IPS-18c (cell line): ENCODE measurements around the gene TAX1BP1.

Source experiments
- H3K4me3 ChIP-seq: 2 replicates; pipeline ENCODE4 v1.7.0; 2013; ENCODE audit warnings: low read depth, mild to moderate bottlenecking, low read length, moderate library complexity; ENCODE audit not compliant: insufficient read depth
- H3K9me3 ChIP-seq: one replicate; pipeline ENCODE4 v1.6.1; 2013; ENCODE audit warnings: mild to moderate bottlenecking, low read length, moderate library complexity; ENCODE audit not compliant: control insufficient read depth, insufficient read depth

The TAX1BP1 gene

GRCh38 chr7:27860800-27861199 is 120.8 kb downstream of the TAX1BP1 start:
- no peak overlapping the region for H3K4me3 ChIP-seq
- H3K9me3 ChIP-seq, result no peaks in the 10 kb centered on the region

DNA sequence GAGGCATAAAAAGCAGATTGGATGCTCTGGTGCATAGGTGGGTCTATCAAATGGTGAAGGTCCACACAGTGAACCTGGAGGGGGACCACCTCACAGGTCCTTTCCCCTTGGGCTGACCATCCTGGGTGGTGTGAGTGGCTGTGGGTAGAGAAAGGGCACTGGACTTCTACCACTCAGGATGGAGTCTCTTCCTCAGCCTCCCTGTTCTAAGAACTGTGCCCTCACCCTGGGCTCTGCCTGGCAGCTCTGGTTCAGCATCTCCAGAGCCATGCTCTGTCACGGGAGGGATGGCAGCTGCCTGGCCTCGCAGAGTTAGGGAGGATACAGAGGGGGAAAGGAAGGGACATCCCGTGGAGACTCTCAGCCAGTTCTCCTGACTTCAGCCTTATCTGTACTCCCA is 121.8 kb downstream of the TAX1BP1 start:
- Histone ChIP-seq H3K4me3 (no peak overlapping the region), H3K9me3 (no peaks in the 10 kb centered on the region)

DNA sequence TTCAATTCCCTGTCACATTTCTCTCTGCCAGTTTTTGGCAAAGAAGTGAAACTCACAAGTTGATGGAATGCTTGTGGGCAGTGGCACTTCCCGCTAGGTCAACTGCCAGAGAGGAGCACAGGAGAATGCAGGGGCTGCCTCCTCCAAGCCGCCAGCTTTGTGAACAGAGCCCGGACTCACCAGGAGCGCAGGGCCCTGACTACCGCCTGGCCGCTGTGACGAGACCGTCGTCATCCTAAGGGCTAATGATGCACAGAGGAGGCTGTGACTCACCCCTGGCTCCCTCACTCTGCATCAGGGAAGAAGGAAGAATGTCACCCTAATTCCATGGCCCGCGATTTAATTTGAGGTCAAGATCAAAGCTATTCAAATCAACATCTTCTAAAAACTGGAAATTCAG is 123.9 kb downstream of the TAX1BP1 start:
- Histone ChIP-seq H3K9me3 (peaks cover 4% of the 10 kb centered on the region), H3K4me3 (no peak overlapping the region)

DNA sequence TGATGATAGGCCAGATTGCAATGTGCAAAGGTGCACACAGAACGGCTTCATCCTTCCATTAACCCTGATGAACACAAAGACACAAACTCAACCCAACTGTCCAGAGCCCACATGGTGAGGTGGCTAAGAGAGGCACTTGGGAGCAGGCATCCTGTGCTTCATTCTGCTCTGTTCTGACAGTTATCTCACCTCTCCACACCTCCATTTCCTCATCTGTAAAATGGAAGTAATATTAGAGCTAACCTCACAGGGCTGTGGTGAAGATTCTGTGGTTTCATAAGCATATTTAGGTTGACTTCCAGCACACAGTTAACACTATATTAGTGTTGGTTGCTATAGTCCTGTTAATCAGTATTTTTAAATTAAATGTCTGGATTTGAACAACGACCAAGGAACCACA is 126.3 kb downstream of the TAX1BP1 start:
- peaks cover 4% of the 10 kb centered on the region for H3K9me3 ChIP-seq
- H3K4me3 ChIP-seq, result no peak overlapping the region

- Histone ChIP-seq H3K4me3 (no peak overlapping the region), H3K9me3 (peaks cover 4% of the 10 kb centered on the region)
These were observed 127.1 kb downstream of the TAX1BP1 start for GRCh38 chr7:27866828-27867672.

DNA sequence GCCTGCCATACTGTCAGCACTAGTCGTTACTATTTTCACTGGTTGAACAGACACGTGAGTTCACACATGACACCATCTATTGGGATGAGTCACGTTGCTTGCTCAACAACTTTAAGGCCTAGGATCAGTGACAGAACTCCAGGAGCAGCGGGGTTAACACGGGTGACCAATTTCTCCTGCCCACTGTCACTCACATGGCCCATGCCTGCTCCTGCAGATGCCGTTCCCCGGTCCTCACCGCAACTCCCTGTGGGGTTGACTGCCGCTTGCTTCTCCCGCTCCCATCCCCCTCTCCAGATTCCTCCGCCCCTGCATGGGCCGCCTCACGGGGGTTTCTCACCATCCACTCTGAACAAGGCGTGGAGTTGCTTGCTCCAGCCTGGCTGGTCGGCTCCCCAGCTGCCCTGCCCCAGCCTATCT is 128.2 kb downstream of the TAX1BP1 start:
- Histone ChIP-seq H3K4me3 (no peak overlapping the region), H3K9me3 (peaks cover 4% of the 10 kb centered on the region)

DNA sequence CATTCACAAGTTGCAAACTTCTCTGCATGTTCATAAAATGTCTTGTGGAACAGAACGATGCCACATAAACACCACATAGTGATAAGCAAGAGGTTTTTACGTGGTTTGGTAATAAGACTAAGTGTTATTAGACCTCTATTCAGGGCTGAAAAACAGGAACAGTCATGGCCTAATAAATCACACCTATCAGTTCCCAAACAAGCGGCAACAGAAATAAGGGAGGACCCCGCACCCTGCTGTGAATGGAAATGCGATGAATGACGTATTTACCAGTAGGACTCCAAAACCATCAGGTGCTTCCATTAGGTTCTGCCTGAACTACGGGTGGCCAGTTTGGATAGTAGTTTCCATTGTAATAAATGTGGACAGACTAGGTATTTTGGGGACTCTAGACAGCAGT is 129.1 kb downstream of the TAX1BP1 start:
- Histone ChIP-seq H3K4me3 (no peak overlapping the region), H3K9me3 (peaks cover 4% of the 10 kb centered on the region)

DNA sequence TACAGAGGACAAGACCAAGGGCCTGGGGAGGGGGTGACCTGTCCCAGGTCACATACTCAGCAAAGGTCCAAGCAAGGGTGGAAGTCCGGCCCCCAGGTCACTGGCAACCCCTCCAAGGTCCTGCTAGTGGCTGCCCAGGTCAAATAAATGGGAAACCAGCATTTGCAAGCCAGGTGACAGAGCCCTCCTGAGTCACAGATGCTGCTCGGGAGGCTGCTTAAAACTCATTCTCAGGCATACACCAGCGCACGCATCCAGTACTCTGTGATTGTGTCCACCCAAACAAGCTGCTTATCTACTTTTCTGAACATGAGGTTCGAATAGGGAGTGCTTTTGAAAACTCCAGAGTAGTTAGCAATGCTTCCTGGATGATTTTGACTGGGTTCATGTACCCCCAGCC is 130.6 kb downstream of the TAX1BP1 start:
- no peak overlapping the region for H3K4me3 ChIP-seq
- H3K9me3 ChIP-seq, result peaks cover 4% of the 10 kb centered on the region

DNA sequence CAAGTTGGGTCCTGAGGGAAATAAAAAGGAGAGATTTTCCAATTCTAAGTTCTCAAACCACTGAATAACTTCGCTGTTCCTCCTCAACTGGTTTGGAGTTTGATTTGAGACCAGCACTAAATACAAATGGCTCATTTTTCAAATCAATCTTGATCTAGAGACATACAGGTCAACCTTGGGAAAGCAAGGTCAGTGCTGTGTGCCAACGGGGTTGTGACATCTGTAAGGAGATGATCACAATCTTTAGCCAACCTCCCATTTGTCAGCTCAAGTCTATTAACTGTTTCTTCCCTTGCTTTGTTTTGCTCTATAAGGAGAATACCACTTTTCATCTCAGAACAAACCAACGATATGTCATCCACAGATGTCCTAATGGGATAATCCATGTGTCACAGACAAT is 131.1 kb downstream of the TAX1BP1 start:
- Histone ChIP-seq H3K9me3 (peaks cover 4% of the 10 kb centered on the region), H3K4me3 (no peak overlapping the region)

- Histone ChIP-seq H3K9me3 (peaks cover 4% of the 10 kb centered on the region), H3K4me3 (no peak overlapping the region)
These were observed 131.9 kb downstream of the TAX1BP1 start for GRCh38 chr7:27871866-27872265.

- no peaks in the 10 kb centered on the region for H3K9me3 ChIP-seq
- H3K4me3 ChIP-seq, result no peak overlapping the region
These were observed 132.7 kb downstream of the TAX1BP1 start for GRCh38 chr7:27872356-27873275.

DNA sequence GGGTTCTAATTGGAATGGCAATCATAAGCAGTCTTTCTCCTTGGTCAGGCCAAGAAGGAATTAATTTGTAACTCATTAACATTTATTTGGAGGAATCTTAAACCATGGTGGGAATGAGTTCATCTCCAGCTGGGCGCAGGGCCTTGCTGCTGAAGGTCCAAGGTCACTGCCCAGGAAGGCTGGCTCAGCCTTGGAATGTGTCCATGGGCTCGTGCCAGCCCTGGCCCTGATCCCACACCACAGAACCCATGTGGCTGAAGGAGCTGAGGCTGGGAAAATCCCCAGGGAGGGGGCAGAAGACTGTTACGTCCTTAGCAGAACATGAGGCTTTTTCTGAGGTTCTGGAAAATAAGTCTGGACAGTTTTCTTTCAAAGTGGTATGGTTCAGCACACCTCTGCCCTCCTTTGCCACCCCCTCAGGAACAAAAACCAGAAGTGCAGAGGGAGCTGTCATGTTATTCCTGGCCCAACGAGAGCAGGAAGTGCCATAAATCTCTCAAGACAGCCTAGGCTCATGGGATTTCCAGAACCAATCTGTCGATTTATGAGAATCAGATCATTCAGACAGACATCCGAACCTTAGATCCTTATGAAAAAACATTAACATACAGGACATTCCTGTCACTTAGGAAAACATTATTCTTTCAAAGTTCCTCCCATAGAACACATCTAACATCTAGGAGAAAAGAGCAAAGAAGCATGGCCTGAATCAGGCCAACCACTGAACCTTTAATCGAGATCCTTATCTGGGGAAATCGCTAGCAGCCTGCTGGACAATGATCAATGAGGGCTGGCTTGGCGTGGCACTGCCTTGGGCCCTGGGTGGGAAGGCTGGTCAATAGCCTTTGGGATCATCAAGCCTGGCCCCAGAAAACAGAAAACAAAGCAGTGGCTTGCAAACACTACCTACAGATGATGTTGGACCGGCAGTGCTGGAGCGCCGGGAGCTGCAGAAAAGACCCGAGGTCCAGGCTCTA is 134.3 kb downstream of the TAX1BP1 start:
- no peak overlapping the region for H3K4me3 ChIP-seq

DNA sequence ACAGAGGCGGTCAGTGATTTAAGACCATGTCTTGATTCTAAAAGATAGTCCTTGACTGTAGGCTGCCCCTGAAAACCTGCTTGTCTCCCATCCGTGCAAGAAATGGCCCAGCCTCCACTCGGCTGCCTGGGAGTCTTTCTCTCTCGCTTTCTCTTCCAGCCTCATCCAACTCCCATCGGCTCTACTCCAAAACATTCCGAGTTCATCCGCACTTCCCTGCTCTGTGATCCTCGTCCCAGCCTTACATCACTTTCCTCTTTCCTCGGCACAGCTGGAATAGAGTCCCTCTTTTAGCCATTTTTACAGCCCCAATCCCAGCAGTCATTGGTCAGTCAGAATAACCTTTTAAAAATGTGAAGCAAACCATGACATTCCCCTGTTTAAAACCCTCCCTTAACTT is 135.1 kb downstream of the TAX1BP1 start:
- H3K4me3 ChIP-seq, result no peak overlapping the region
- no peaks in the 10 kb centered on the region for H3K9me3 ChIP-seq

More for the DNA sequence above, 134.3 kb downstream of the TAX1BP1 start:
- H3K9me3 ChIP-seq, result no peaks in the 10 kb centered on the region

DNA sequence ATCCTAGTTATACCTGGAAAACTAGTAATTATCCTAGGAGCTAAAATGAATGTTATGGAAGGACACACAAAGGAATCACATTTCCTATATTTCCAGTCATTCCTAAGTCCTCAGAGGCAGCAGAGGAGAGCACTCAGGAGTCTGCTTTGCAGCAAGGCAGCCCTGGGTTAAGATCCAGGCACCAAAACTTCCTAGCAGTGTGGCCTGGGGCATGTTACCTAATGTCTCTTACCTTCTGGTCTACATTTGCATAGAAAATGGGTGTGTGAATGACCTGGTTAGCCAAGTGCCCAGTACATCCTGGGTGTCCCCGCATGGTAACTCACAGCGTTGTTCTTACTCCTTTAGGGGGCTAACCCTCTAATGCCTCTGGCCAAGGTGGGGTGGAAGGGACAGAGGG is 135.9 kb downstream of the TAX1BP1 start:
- H3K4me3 ChIP-seq, result no peak overlapping the region

DNA sequence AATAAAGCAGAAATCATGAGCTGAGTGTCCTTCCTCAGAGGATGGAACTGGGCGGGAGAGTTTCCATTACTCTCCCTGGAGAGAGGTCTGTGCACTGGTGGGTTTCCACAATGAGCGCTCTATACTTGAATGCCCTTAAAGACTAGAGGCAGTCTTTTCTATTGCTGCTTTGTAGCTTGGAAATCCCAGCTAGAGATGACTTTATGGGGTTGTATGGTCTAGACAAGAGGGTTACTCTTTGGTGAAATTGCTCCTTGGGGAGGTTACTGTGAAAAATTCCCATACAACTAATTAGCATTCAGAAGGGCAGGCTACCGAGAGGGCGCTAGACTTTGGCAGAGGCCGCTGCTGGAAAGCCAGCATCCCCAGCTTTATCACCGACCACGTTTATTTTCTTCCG is 136.8 kb downstream of the TAX1BP1 start:
- Histone ChIP-seq H3K4me3 (no peak overlapping the region), H3K9me3 (no peaks in the 10 kb centered on the region)

More for the DNA sequence above, 135.9 kb downstream of the TAX1BP1 start:
- no peaks in the 10 kb centered on the region for H3K9me3 ChIP-seq
